Stimulated activated naive B cell treated with anti-CD40 and anti-IgM and Interleukin-4, amounts not matched to agents 10 μg/mL and 1 μg/mL and 100 μg/mL, for 72 hours (primary cell): ENCODE measurements around the gene SAFB2.
A peak's percentile ranks its signal among the peaks of the same experiment; 100 is the strongest.

ENCODE experiments used
- ATAC-seq, 2 donors: fragments of 150-1000 bp; cut with Tn5 transposase; replicated peaks; 2 replicates each; pipeline ENCODE4 v1.10.0; 2021; ENCODE audit warnings: moderate library complexity in 1 of 2
- DNase-seq: peaks from one replicate; pipeline ENCODE4 v3.0.0; 2021
- H3K27ac Mint-ChIP-seq: one replicate; pipeline ENCODE4 v1.8.0; 2022; ENCODE audit warnings: mild to moderate bottlenecking, mixed read lengths
- H3K27me3 Mint-ChIP-seq, 2 donors: one replicate each; pipeline ENCODE4 v1.8.0; 2022; ENCODE audit warnings: mixed read lengths in 2 of 2
- H3K36me3 Mint-ChIP-seq, 2 donors: one replicate each; pipeline ENCODE4 v1.8.0; 2022; ENCODE audit warnings: mixed read lengths in 2 of 2, mild to moderate bottlenecking in 1 of 2
- H3K4me1 Mint-ChIP-seq, 2 donors: one replicate each; pipeline ENCODE4 v1.8.0; 2022; ENCODE audit warnings: mixed read lengths in 2 of 2, mild to moderate bottlenecking in 1 of 2
- H3K4me3 Mint-ChIP-seq, 2 donors: one replicate each; pipeline ENCODE4 v1.8.0; 2022; ENCODE audit warnings: mild to moderate bottlenecking in 2 of 2, mixed read lengths in 2 of 2, moderate library complexity in 1 of 2
- H3K9me3 Mint-ChIP-seq, 2 donors: one replicate each; pipeline ENCODE4 v1.8.0; 2022; ENCODE audit warnings: mixed read lengths in 2 of 2, mild to moderate bottlenecking in 1 of 2

SAFB2 gene

DNA sequence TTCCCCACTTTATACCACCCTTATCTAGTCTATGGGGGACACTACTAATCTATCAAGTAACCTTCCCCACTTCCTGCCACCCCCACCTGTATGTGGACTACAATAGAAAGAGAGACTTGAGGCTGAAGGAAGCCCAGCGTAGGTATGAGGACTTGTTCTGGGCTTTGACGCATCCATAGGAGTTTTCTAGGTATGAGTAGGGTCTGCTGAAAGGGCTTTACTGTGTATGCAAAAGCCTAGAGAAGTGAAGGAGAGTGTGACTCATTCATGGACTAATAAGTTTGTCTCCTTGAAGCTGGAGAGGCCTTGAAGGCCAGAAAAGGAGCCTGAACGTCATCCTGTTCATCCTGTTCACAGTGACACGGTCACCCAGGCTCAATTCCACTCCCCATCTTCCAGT, 76.6 kb downstream of the SAFB2 start:
- Mint-ChIP-seq H3K27ac (no peak overlapping the region), H3K4me3 (no peak overlapping the region), H3K27me3 (peaks cover 15 to 30% of the 10 kb centered on the region in 2 donors), H3K4me1 (no peaks in the 10 kb centered on the region), H3K36me3 (no peaks in the 10 kb centered on the region), H3K9me3 (no peaks in the 10 kb centered on the region)
- ATAC-seq (peak in 1 of 2 donors; percentile 43), DNase-seq (no peak)

DNA sequence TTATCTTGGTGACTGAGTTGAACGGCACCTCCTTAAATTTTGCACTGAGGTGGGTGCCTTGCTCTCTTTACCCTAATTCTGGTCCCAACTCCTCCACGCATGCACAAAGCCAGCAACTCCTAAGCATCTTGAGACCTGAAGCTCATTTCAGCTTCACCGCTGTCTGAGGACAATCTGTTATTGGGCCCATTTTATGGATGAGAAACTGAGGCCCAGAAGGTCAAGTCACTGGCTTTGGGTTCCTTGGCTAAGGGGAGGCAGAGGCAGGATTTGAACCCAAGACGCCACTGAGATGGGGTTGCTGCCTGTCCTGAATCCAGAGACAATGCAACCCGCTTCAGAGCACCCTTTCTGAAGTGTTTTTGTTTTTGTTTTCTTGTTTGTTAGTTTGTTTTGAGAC, 77.5 kb downstream of the SAFB2 start:
- no peak overlapping the region for H3K4me3 Mint-ChIP-seq
- no peak for ATAC-seq
- no peaks in the 10 kb centered on the region for H3K9me3 Mint-ChIP-seq
- H3K36me3 Mint-ChIP-seq, result no peaks in the 10 kb centered on the region
- DNase-seq, result no peak
- H3K27ac Mint-ChIP-seq, result no peak overlapping the region
- H3K27me3 Mint-ChIP-seq, result peaks cover 14 to 28% of the 10 kb centered on the region in 2 donors
- no peaks in the 10 kb centered on the region for H3K4me1 Mint-ChIP-seq

GRCh38 chr19:5542665-5543064, 79.9 kb downstream of the SAFB2 start:
- no peak for ATAC-seq
- H3K36me3 Mint-ChIP-seq, result peaks cover 0 to 2% of the 10 kb centered on the region in 2 donors
- H3K27ac Mint-ChIP-seq, result no peak overlapping the region
- no peak overlapping the region for H3K4me3 Mint-ChIP-seq
- H3K27me3 Mint-ChIP-seq, result peaks cover 17 to 39% of the 10 kb centered on the region in 2 donors
- H3K9me3 Mint-ChIP-seq, result no peaks in the 10 kb centered on the region
- DNase-seq, result no peak
- no peaks in the 10 kb centered on the region for H3K4me1 Mint-ChIP-seq

DNA sequence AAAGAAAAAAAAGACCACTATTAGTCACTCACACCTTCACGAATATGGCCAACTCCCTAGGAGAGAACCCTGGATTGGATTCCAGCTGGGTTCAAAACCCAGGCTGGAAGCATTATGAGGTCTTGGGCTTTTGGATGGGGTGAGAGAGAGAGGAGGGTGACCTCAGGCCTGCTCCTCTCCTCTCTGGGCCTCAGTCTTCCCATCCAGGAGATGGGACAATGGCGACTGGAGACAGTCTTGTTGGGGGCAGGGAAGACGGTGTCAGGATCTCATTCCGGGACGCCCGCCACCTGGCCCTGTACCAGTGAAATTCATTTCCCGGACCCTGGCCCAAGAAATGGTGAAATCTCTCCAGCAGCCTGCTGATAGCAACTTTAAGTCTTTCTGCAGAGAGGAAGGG, 81.1 kb downstream of the SAFB2 start:
- peaks cover 0 to 2% of the 10 kb centered on the region in 2 donors for H3K36me3 Mint-ChIP-seq
- DNase-seq (no peak), ATAC-seq (no peak)
- H3K27ac Mint-ChIP-seq, result no peak overlapping the region
- no peak overlapping the region for H3K4me3 Mint-ChIP-seq
- H3K4me1 Mint-ChIP-seq, result no peaks in the 10 kb centered on the region
- peaks cover 13 to 38% of the 10 kb centered on the region in 2 donors for H3K27me3 Mint-ChIP-seq
- no peaks in the 10 kb centered on the region for H3K9me3 Mint-ChIP-seq

GRCh38 chr19:5540208-5540607, 82.4 kb downstream of the SAFB2 start:
- Mint-ChIP-seq H3K4me1 (no peaks in the 10 kb centered on the region), H3K9me3 (peaks cover 5 to 7% of the 10 kb centered on the region in 2 donors), H3K27me3 (peaks cover 19 to 47% of the 10 kb centered on the region in 2 donors), H3K4me3 (no peak overlapping the region), H3K27ac (no peak overlapping the region), H3K36me3 (peaks cover under 1 to 2% of the 10 kb centered on the region in 2 donors)
- ATAC-seq, result no peak
- DNase-seq, result no peak

DNA sequence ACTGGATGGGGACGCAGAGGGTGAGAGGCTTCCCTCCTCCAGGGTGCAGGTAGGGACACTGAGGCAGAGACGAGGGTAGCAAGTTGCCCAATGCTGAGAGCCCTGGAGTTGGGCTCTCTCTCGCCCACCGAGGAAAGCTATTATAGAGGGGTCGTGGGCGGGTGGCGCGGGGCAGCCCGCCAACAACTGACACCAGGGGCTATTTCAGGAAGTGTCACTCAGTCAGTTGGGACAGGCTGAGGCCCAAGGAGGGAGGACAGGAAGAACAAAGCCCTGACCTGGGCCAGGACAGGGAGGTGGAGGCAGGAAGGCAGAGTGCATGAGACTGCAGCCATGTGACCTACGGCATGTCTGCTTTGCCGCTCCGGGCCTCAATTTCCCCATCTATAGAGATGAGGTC, 84.7 kb downstream of the SAFB2 start:
- no peak overlapping the region for H3K27ac Mint-ChIP-seq
- peaks cover 6 to 11% of the 10 kb centered on the region in 2 donors for H3K36me3 Mint-ChIP-seq
- no peak for ATAC-seq
- peaks cover 14 to 16% of the 10 kb centered on the region in 2 donors for H3K9me3 Mint-ChIP-seq
- DNase-seq, result no peak
- H3K27me3 Mint-ChIP-seq, result peaks cover 28 to 54% of the 10 kb centered on the region in 2 donors
- H3K4me1 Mint-ChIP-seq, result no peaks in the 10 kb centered on the region
- no peak overlapping the region for H3K4me3 Mint-ChIP-seq
